ENCODE data around the gene KRT14. TPM values are rescaled to one million over a fixed set of nuclear protein-coding genes. Genes with fewer than 3 reads are reported as not detected.
"Not testable (repeated sequence)": the region's sequence is repeated elsewhere in the genome, so short reads cannot be mapped to it uniquely, and the experiment has no call there.

Gene KRT14
- total RNA-seq, 2 donors from 2014 or later, result not detected

- H3K27ac Mint-ChIP-seq; H3K36me3 Mint-ChIP-seq; ATAC-seq; DNase-seq (ENCODE audit: low spot score in 2 of 2); H3K9me3 Mint-ChIP-seq: not testable (repeated sequence)
Measured at GRCh38 chr17:41616486-41616885, 29.8 kb upstream of the KRT14 start.

GRCh38 chr17:41615454-41615853, 28.8 kb upstream of the KRT14 start:
- H3K27ac Mint-ChIP-seq, result no peak overlapping the region
- H3K9me3 Mint-ChIP-seq, result no peaks in the 10 kb centered on the region
- H3K36me3 Mint-ChIP-seq, result no peaks in the 10 kb centered on the region

GRCh38 chr17:41614767-41615166, 28.1 kb upstream of the KRT14 start:
- not testable (repeated sequence) for H3K36me3 Mint-ChIP-seq; ATAC-seq; H3K9me3 Mint-ChIP-seq; DNase-seq (ENCODE audit: low spot score in 2 of 2); H3K27ac Mint-ChIP-seq

More at GRCh38 chr17:41615454-41615853, 28.8 kb upstream of the KRT14 start:
- DNase-seq (ENCODE audit: low spot score in 2 of 2) (no peak), ATAC-seq (no peak)

- H3K27ac Mint-ChIP-seq, result no peak overlapping the region
- ATAC-seq, result no peak
Measured at GRCh38 chr17:41614098-41614497, 27.4 kb upstream of the KRT14 start.

DNA sequence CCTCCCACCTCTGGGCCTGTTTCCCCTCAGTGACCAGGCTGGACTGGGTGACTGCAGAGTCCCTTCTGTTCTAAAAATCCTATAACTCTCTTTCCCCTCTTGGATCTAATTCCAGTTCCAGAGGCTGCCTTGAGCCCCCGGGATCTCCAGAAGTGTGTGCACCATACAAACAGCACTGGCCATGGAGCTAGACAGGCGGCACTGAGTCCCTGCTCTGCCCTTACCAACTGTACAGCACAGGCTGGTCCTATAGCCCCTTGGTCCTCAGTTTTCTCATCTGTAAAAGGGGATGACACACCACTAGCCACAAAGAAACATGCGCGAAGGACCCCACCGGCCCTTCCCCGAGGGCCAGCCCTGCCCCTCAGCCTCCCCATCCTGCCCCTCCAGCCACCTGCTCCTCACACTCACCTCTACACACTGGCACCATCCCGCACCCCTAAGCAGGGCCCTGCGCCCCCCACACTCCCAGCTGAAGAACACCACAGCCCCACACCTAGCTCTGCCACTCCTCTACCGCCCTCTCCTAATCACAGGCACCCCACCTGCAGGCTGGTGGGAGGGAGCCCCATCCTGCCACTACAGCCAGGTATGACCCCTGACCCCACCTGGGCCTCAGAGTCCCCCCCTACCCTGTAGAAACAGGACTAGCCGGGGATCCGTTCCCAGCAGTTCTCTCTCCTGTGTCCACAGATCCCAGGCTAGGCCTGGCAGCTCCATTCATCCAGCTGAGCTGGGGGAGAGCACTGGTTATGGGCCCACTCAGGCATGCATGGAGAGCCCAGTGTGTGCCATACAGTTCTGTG, 26.8 kb upstream of the KRT14 start:
- H3K36me3 Mint-ChIP-seq, result no peaks in the 10 kb centered on the region
- ATAC-seq (no peak), DNase-seq (ENCODE audit: low spot score in 2 of 2) (no peak)
- peak overlapping the region in 1 of 2 donors; percentile 84 for H3K27ac Mint-ChIP-seq
- no peaks in the 10 kb centered on the region for H3K9me3 Mint-ChIP-seq

More at GRCh38 chr17:41614098-41614497, 27.4 kb upstream of the KRT14 start:
- no peaks in the 10 kb centered on the region for H3K36me3 Mint-ChIP-seq
- no peaks in the 10 kb centered on the region for H3K9me3 Mint-ChIP-seq
- DNase-seq (ENCODE audit: low spot score in 2 of 2), result no peak

DNA sequence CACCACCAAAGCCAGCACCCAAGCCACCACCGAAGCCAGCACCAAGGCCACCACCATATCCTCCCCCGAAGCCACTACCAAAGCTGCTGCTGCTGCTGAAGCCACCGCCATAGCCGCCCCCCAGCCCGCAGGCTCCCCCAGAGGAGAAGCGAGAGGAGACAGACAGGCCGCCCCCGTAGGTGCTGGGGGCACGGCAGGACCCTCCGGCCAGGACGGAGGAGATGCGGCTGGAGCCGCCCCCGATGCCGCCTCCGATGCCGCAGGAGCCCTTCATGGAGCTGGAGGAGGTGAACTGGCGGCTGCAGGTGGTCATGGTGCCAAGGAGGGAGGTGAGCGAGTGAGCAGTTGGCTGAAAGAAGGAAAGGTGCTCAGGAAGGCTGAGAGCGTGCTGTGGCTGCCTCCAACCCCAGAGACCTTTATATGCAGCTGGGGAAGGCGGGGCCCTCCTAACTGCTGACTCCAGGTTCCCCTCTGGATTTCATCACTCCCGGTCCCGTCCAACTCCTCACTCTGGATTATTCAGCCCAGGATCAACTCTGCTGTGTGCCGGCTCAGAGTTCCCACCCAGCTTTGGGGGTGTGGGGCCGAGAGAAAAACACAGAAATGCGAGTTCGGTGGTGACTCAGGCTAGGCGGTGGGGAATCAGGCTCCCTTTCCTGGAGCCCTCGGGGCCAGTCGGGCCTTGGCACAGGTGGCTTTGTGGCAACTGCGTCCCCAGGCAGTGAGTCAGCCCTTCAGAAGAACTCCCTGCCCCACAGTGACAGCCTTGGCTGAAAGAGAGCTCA, 25.9 kb upstream of the KRT14 start, which contains the start of gene KRT16:
KRT16 (minus strand) TSS at position 392 of the 785 bp plus-strand sequence; CDS start at position 313, 79 bp downstream.
- not testable (repeated sequence) for ATAC-seq; DNase-seq (ENCODE audit: low spot score in 2 of 2); H3K36me3 Mint-ChIP-seq; H3K9me3 Mint-ChIP-seq
- peak within 1 kb of the TSS in 1 of 2 donors; percentile 84 for H3K27ac Mint-ChIP-seq

- DNase-seq (ENCODE audit: low spot score in 2 of 2) (no peak), ATAC-seq (no peak)
- H3K27ac Mint-ChIP-seq, result no peak overlapping the region
Measured at GRCh38 chr17:41610965-41611640, 24.4 kb upstream of the KRT14 start.

DNA sequence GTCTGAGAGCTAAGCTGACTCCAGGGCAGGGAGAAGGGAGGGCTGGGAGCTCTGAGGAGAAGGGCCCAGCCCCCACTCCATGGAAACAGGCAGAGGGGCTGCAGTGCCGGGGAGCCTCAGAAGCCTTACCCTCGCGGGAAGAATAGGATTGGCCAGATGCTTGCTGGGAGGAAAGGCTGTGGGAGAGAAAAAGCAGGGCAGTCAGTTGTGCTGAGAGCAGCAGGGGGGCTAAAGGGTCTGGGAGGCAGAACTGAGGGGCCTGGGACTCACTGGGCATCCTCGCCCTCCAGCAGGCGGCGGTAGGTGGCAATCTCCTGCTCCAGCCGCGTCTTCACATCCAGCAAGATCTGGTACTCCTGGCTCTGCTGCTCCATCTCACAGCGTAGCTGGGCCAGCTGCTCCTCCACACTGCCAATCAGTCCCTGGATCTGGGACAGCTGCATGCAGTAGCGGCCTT, 23.4 kb upstream of the KRT14 start:
- Mint-ChIP-seq H3K36me3 (peaks cover 17 to 22% of the 10 kb centered on the region in 2 donors), H3K9me3 (peaks cover 10 to 20% of the 10 kb centered on the region in 2 donors)
- H3K27ac Mint-ChIP-seq; ATAC-seq; DNase-seq (ENCODE audit: low spot score in 2 of 2): not testable (repeated sequence)

More at GRCh38 chr17:41610965-41611640, 24.4 kb upstream of the KRT14 start:
- Mint-ChIP-seq H3K9me3 (peaks cover 10 to 16% of the 10 kb centered on the region in 2 donors), H3K36me3 (peaks cover 13 to 18% of the 10 kb centered on the region in 2 donors)

DNA sequence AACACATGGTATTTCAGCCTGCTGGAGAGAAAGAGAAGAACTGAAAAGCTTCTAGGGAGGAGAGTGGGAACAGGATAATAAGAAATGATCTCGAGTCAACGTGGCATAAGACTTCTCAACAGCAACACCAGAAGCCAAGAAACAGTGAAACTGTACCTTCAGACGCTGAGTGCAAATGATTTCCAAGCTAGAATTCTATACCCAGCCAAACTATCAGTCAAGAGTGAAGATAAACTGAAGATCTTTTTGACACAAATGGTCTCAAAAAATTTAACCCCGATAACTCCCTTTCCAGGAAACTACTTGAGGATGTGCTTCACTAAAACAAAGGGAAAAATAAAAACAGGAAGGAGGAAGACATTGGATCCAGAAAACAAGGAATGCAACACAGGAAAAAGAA, 20.2 kb upstream of the KRT14 start:
- Mint-ChIP-seq H3K36me3 (peaks cover 21 to 22% of the 10 kb centered on the region in 2 donors), H3K9me3 (peaks cover 10 to 20% of the 10 kb centered on the region in 2 donors)
- H3K27ac Mint-ChIP-seq; DNase-seq (ENCODE audit: low spot score in 2 of 2); ATAC-seq: not testable (repeated sequence)

- Mint-ChIP-seq H3K27ac (no peak overlapping the region), H3K36me3 (peaks cover 18 to 21% of the 10 kb centered on the region in 2 donors), H3K9me3 (peaks cover 10 to 17% of the 10 kb centered on the region in 2 donors)
- no peak for ATAC-seq
- DNase-seq (ENCODE audit: low spot score in 2 of 2), result no peak
Measured at GRCh38 chr17:41602524-41602923, 15.8 kb upstream of the KRT14 start.

- Mint-ChIP-seq H3K36me3 (peaks cover 0 to 4% of the 10 kb centered on the region in 2 donors), H3K27ac (no peak overlapping the region), H3K9me3 (no peaks in the 10 kb centered on the region)
- DNase-seq (ENCODE audit: low spot score in 2 of 2) (no peak), ATAC-seq (no peak)
Measured at GRCh38 chr17:41600318-41600717, 13.6 kb upstream of the KRT14 start.

- Mint-ChIP-seq H3K27ac (no peak overlapping the region), H3K36me3 (peaks cover 0 to under 1% of the 10 kb centered on the region in 2 donors), H3K9me3 (no peaks in the 10 kb centered on the region)
- no peak for ATAC-seq
- DNase-seq (ENCODE audit: low spot score in 2 of 2), result no peak
Measured at GRCh38 chr17:41599680-41600079, 13.0 kb upstream of the KRT14 start.

GRCh38 chr17:41595585-41595984, 8.9 kb upstream of the KRT14 start:
- Mint-ChIP-seq H3K36me3 (no peaks in the 10 kb centered on the region), H3K27ac (no peak overlapping the region), H3K9me3 (no peaks in the 10 kb centered on the region)
- DNase-seq (ENCODE audit: low spot score in 2 of 2) (no peak), ATAC-seq (no peak)

- no peak for DNase-seq (ENCODE audit: low spot score in 2 of 2)
Measured at GRCh38 chr17:41594363-41594915, 7.7 kb upstream of the KRT14 start.

DNA sequence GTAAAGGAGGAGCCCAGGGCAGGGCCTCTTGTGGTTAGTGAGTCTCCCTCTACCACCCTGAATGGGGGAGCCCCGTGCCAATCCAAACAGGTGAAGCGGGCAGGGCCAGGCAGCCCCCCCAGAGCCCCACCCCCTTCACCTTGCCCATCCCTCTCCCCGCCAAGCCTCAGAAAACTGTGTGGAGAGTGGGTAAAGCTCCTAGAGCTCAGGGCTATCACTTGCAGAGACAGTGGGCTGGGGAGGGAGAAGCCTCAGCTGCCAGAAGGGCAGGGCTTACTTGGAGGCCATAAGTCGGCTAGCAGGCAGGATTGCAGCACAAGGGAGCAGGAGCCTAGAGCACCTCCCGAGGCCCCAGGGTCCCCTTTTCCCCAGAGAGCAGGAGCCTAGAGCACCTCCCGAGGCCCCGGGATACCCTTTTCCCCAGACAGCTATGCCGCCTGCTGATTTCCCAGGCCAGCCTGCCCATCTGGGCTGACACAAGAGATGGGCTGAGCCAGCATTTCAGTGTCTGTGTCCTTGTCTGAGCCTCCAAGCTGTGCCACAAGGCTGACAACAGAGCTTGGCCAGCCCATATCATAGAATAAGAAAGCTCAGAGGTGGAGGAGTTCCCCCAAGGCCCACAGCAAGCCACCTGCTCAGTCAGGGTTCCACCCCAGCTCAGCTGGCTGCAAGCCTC, 6.7 kb upstream of the KRT14 start:
- H3K36me3 Mint-ChIP-seq, result no peaks in the 10 kb centered on the region
- H3K9me3 Mint-ChIP-seq, result no peaks in the 10 kb centered on the region
- no peak for ATAC-seq
- DNase-seq (ENCODE audit: low spot score in 2 of 2), result no peak
- no peak overlapping the region for H3K27ac Mint-ChIP-seq

More at GRCh38 chr17:41594363-41594915, 7.7 kb upstream of the KRT14 start:
- no peak for ATAC-seq
- Mint-ChIP-seq H3K27ac (no peak overlapping the region), H3K9me3 (no peaks in the 10 kb centered on the region), H3K36me3 (no peaks in the 10 kb centered on the region)

All from activated naive CD4-positive, alpha-beta T cell treated with anti-CD3 and anti-CD28 coated beads, Interleukin-2, amount 50 U/mL, for 72 hours (primary cell).